ENCODE data around the gene SERINC2.
"Not testable (repeated sequence)": the region's sequence is repeated elsewhere in the genome, so short reads cannot be mapped to it uniquely, and the experiment has no call there.

Gene SERINC2

GRCh38 chr1:31471452-31472313, 58.7 kb downstream of the SERINC2 start:
- DNase-seq (ENCODE audit: low read depth in 2 of 2): not testable (repeated sequence)

GRCh38 chr1:31472314-31472651, 59.3 kb downstream of the SERINC2 start:
- DNase-seq (ENCODE audit: low read depth in 2 of 2): not testable (repeated sequence)

- DNase-seq (ENCODE audit: low read depth in 2 of 2): not testable (repeated sequence)
Measured at GRCh38 chr1:31472673-31473072, 59.7 kb downstream of the SERINC2 start.

- not testable (repeated sequence) for DNase-seq (ENCODE audit: low read depth in 2 of 2)
Measured at GRCh38 chr1:31473508-31473907, 60.5 kb downstream of the SERINC2 start.

GRCh38 chr1:31474567-31474966, 61.6 kb downstream of the SERINC2 start:
- not testable (repeated sequence) for DNase-seq (ENCODE audit: low read depth in 2 of 2)

GRCh38 chr1:31476891-31477846, 64.2 kb downstream of the SERINC2 start:
- no peak for DNase-seq (ENCODE audit: low read depth in 2 of 2)

DNA sequence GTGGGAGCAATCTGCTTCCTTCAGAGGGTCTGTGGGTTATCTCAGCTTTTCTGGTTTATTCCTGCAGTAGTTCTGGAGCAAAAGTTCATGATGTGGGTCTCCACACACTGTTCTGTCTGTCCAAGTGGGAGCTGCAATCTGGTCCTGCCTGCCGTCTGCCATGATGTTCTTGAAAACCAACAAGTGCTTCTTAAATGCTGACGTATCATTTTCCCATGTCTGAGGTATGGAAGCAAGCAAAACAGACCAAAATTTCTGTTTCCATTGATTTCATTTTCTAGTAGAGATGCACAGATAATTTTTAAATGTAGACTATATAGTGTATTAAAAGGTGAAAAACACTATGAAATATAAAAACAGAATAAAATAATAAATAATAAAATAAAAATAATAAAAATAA, 65.2 kb downstream of the SERINC2 start:
- DNase-seq (ENCODE audit: low read depth in 2 of 2): no peak

- DNase-seq (ENCODE audit: low read depth in 2 of 2): no peak
Measured at GRCh38 chr1:31479811-31480210, 66.8 kb downstream of the SERINC2 start.

DNA sequence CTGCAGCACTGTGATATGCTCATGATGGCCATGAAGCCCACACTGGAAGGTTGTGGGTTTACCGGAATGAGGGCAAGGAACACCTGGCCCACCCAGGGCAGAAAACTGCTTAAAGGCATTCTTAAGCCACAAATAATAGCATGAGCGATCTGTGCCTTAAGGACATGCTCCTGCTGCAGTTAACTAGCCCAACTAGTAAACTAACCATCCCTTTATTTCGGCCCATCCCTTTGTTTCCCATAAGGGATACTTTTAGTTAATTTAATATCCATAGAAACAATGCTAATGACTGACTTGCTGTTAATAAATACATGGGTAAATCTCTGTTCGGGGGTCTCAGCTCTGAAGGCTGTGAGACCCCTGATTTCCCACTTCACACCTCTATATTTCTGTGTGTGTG, 67.4 kb downstream of the SERINC2 start:
- DNase-seq (ENCODE audit: low read depth in 2 of 2): not testable (repeated sequence)

- no peak for DNase-seq (ENCODE audit: low read depth in 2 of 2)
Measured at GRCh38 chr1:31482482-31483011, 69.5 kb downstream of the SERINC2 start.

- peak; percentile 96 to 97 for DNase-seq (ENCODE audit: low read depth in 2 of 2)
Measured at GRCh38 chr1:31483012-31483946, 70.3 kb downstream of the SERINC2 start.

All from fibroblast of skin of left biceps (primary cell).